GM18873 (cell line): Measurements from ENCODE around the gene NID1.

ENCODE experiments used
- ATAC-seq: cut with Tn5 transposase; IDR thresholded peaks from one replicate; pipeline ENCODE4 v1.9.1; 2021; ENCODE audit warnings: mild to moderate bottlenecking, moderate library complexity, moderate number of reproducible peaks; ENCODE audit not compliant: unreplicated experiment, low FRiP score

NID1 gene

GRCh38 chr1:236066828-236067386, 2.0 kb upstream of the NID1 start:
- peak; percentile 87 for ATAC-seq

GRCh38 chr1:236066054-236066453, 1.2 kb upstream of the NID1 start:
- no peak for ATAC-seq

GRCh38 chr1:236065509-236066005, 667 bp upstream of the NID1 start:
- no peak for ATAC-seq

GRCh38 chr1:236063919-236064673, 794 bp downstream of the NID1 start:
- ATAC-seq = no peak

GRCh38 chr1:236063551-236063918, 1.4 kb downstream of the NID1 start:
- no peak for ATAC-seq

GRCh38 chr1:236060286-236060685, 4.6 kb downstream of the NID1 start:
- ATAC-seq = no peak

- ATAC-seq = no peak
These were observed 5.9 kb downstream of the NID1 start for GRCh38 chr1:236059011-236059410.

- ATAC-seq = peak; percentile 87
These were observed 6.6 kb downstream of the NID1 start for GRCh38 chr1:236058141-236058934.

- no peak for ATAC-seq
These were observed 7.3 kb downstream of the NID1 start for GRCh38 chr1:236057546-236057945.

GRCh38 chr1:236052232-236052993, 12.5 kb downstream of the NID1 start:
- ATAC-seq = no peak

GRCh38 chr1:236051242-236051791, 13.6 kb downstream of the NID1 start:
- ATAC-seq = no peak

GRCh38 chr1:236045771-236046170, 19.1 kb downstream of the NID1 start:
- no peak for ATAC-seq

- ATAC-seq = no peak
These were observed 20.5 kb downstream of the NID1 start for GRCh38 chr1:236044341-236044740.

- ATAC-seq = no peak
These were observed 23.0 kb downstream of the NID1 start for GRCh38 chr1:236041631-236042618.

- no peak for ATAC-seq
These were observed 24.9 kb downstream of the NID1 start for GRCh38 chr1:236039740-236040685.

- no peak for ATAC-seq
These were observed 26.9 kb downstream of the NID1 start for GRCh38 chr1:236038034-236038433.

GRCh38 chr1:236035681-236036101, 29.2 kb downstream of the NID1 start:
- no peak for ATAC-seq

- no peak for ATAC-seq
These were observed 31.6 kb downstream of the NID1 start for GRCh38 chr1:236033336-236033735.
